Liver (tissue), 9 donors: ENCODE measurements around the gene GNAI3. TPM values are rescaled to one million over a fixed set of nuclear protein-coding genes. Genes with fewer than 3 reads are reported as not detected.

Experiments used
- DNase-seq: peaks from one replicate; pipeline ENCODE4 v3.0.0-alpha.2; 2017; ENCODE audit warnings: low spot score
- H3K27ac ChIP-seq, 2 donors: one replicate each; pipeline ENCODE4 v1.7.0; 2013; ENCODE audit warnings: inconsistent platforms in 2 of 2, low read length in 2 of 2, control low read depth in 1 of 2, low read depth in 1 of 2, mild to moderate bottlenecking in 1 of 2
- H3K27me3 ChIP-seq, 4 donors: one replicate each; pipeline versions ENCODE4 v1.6.1 to v1.7.0; 2013; ENCODE audit warnings: low read length in 3 of 4, inconsistent platforms in 1 of 4, mild to moderate bottlenecking in 1 of 4, moderate library complexity in 1 of 4; ENCODE audit not compliant: control insufficient read depth in 4 of 4, insufficient read depth in 4 of 4
- H3K36me3 ChIP-seq, 4 donors: one replicate each; pipeline versions ENCODE4 v1.6.1 to v1.7.0; 2013; ENCODE audit warnings: low read length in 3 of 4, mild to moderate bottlenecking in 3 of 4, low read depth in 1 of 4, moderate library complexity in 1 of 4; ENCODE audit not compliant: control insufficient read depth in 4 of 4, insufficient read depth in 3 of 4
- H3K4me1 ChIP-seq, 4 donors: one replicate each; pipeline versions ENCODE4 v1.6.1 to v1.7.0; 2013; ENCODE audit warnings: low read length in 3 of 4, mild to moderate bottlenecking in 3 of 4, moderate library complexity in 1 of 4; ENCODE audit not compliant: control insufficient read depth in 4 of 4, insufficient read depth in 4 of 4
- H3K4me3 ChIP-seq, 3 donors: one replicate each; pipeline versions ENCODE4 v1.6.1 to v1.7.0; 2013; ENCODE audit warnings: low read length in 3 of 3, control low read depth in 1 of 3, low read depth in 1 of 3, mild to moderate bottlenecking in 1 of 3
- H3K9ac ChIP-seq, 2 donors: one replicate each; pipeline ENCODE4 v1.7.0; 2013; ENCODE audit warnings: low read length in 2 of 2, mild to moderate bottlenecking in 2 of 2, moderate library complexity in 2 of 2, control low read depth in 1 of 2, low read depth in 1 of 2
- H3K9me3 ChIP-seq, 4 donors: one replicate each; pipeline versions ENCODE4 v1.6.1 to v1.7.0; 2013; ENCODE audit warnings: low read length in 3 of 4; ENCODE audit not compliant: control insufficient read depth in 4 of 4
- CTCF ChIP-seq: fragments of 150-350 bp; IDR thresholded peaks from 2 replicates; pipeline ENCODE4 v1.5.1; 2017; ENCODE audit warnings: improper control_type of control experiment, low read depth, low read length; ENCODE audit not compliant: missing input control
- FOXA1 ChIP-seq: IDR thresholded peaks from 2 replicates; pipeline ENCODE4 v1.6.1; 2016; ENCODE audit warnings: antibody characterized with exemption
- FOXA2 ChIP-seq: IDR thresholded peaks from 2 replicates; pipeline ENCODE4 v1.6.1; 2016; ENCODE audit warnings: antibody characterized with exemption
- GABPA ChIP-seq, 2 donors: IDR thresholded peaks in 1 of 2; conservative IDR thresholded peaks in 1 of 2; 2 replicates each; pipeline ENCODE4 v1.6.1; 2016; ENCODE audit warnings: antibody characterized with exemption in 2 of 2, mild to moderate bottlenecking in 1 of 2, moderate library complexity in 1 of 2
- HNF4A ChIP-seq, 2 donors: conservative IDR thresholded peaks; 2 replicates each; pipeline ENCODE4 v1.6.1; 2016; ENCODE audit warnings: antibody characterized with exemption in 2 of 2, mild to moderate bottlenecking in 2 of 2
- JUND ChIP-seq, 2 donors: IDR thresholded peaks; 2 replicates each; pipeline ENCODE4 v1.6.1; 2016; ENCODE audit warnings: antibody characterized with exemption in 2 of 2
- MAX ChIP-seq: IDR thresholded peaks from 2 replicates; pipeline ENCODE4 v1.6.1; 2016; ENCODE audit warnings: antibody characterized with exemption
- NR2F2 ChIP-seq: IDR thresholded peaks from 2 replicates; pipeline ENCODE4 v1.6.1; 2016; ENCODE audit warnings: antibody characterized with exemption
- RAD21 ChIP-seq, 2 donors: IDR thresholded peaks; 2 replicates each; pipeline ENCODE4 v1.6.1; 2016; ENCODE audit warnings: antibody characterized with exemption in 2 of 2, mild to moderate bottlenecking in 2 of 2
- RXRA ChIP-seq, 2 donors: IDR thresholded peaks; 2 replicates each; pipeline ENCODE4 v1.6.1; 2017 to 2018; ENCODE audit warnings: antibody characterized with exemption in 2 of 2, mild to moderate bottlenecking in 1 of 2
- SP1 ChIP-seq: IDR thresholded peaks from 2 replicates; pipeline ENCODE4 v1.6.1; 2018; ENCODE audit warnings: antibody characterized with exemption, mild to moderate bottlenecking
- TAF1 ChIP-seq: conservative IDR thresholded peaks from 2 replicates; pipeline ENCODE4 v1.6.1; 2016; ENCODE audit warnings: antibody characterized with exemption, mild to moderate bottlenecking
- YY1 ChIP-seq: IDR thresholded peaks from 2 replicates; pipeline ENCODE4 v1.6.1; 2016; ENCODE audit warnings: antibody characterized with exemption, mild to moderate bottlenecking
- ZBTB33 ChIP-seq: IDR thresholded peaks from 2 replicates; pipeline ENCODE4 v1.6.1; 2016; ENCODE audit warnings: antibody characterized with exemption
- WGBS: extraction: QIAGEN DNeasy Blood & Tissue Kit; methylation state at CpG from one replicate; pipeline ENCODE4 v1.1.7; 2013; 5-methylcytosine and 5-hydroxymethylcytosine counted together
- polyA plus RNA-seq, 2 donors: library from polyadenylated mRNA; stranded (reverse) in 1 of 2; unstranded in 1 of 2; fragments of 200-250 nt in 1 of 2; fragments of >200 nt in 1 of 2; fragmentation: Nextera tagmentation in 1 of 2; extraction: Ambion mirVana in 1 of 2; gene quantifications; one replicate each; pipeline versions ENCODE4 v1.2.1 to v1.2.3, GENCODE V29; 2013 to 2015
- total RNA-seq, 2 donors: library from RNA; depleted of rRNA; stranded (reverse); fragments of >200 nt; gene quantifications; one replicate each; pipeline ENCODE4 v1.2.3, GENCODE V29; 2014
- TF ChIP-seq, protein P1 (sequence below): IDR thresholded peaks from 2 replicates; pipeline ENCODE4 v1.6.1; 2016; ENCODE audit warnings: antibody characterized with exemption
- donor health status: healthy.
- donor health status: healthy.
- donor health status: healthy.
- donor health status: healthy.
- donor health status: healthy.

The GNAI3 gene
- total and polyA plus RNA-seq, 4 donors, result 1.9 to 6.5 (median 4.3) TPM

DNA sequence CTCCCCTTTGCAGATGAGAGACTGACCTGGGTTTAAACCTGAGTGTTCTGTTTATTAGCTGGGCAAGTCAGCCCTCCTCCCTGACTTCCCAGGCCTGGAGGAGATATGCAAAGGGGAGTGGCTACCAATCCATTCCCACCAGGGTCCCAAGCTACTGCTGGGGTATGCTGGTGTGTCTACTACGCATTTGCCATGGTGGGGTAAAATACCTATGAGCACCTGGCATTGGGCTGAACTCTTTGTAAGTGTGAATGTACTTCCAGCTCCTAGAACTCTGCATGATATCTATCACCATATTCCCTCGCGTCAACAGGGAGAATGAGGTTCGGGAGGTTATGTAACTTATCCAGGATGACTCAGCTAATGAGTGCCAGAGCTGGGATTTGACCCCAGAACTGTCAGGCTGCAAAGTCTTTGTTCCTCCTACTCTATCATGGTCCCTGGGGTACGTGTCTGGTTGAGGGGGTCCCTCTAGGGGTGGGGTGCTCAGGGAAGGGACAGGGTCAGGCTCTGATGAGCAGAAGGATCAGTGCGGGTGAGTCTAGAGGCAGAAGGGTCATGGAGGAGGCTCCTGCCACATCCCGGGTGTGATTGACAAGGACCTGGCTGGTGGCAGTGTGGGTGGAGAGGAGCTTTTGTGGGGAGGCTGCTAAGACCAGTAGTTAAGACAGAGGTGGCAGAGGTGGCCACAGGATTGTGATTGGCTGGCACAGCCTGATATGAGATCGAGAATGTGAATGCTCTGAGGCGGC lies 88.0 kb downstream of the GNAI3 start:
- Histone ChIP-seq H3K36me3 (peaks cover 0 to 8% (median 2%) of the 10 kb centered on the region in 4 donors), H3K27me3 (no peaks in the 10 kb centered on the region), H3K9me3 (no peaks in the 10 kb centered on the region), H3K4me3 (no peak overlapping the region), H3K9ac (no peak overlapping the region), H3K27ac (no peak overlapping the region), H3K4me1 (peaks cover 0 to 9% (median 4%) of the 10 kb centered on the region in 4 donors)
- TF ChIP-seq NR2F2, result no peak
- no peak for TF ChIP-seq FOXA2
- TF ChIP-seq FOXA1, result no peak
- no peak for TF ChIP-seq CTCF
- TF ChIP-seq HNF4A (conservative IDR thresholded peaks at IDR 0.05), result peak in 1 of 2 donors; percentile 17
- peak in 1 of 2 donors; percentile 66 for TF ChIP-seq JUND (IDR thresholded peaks at IDR 0.05)
- TF ChIP-seq RAD21 (IDR thresholded peaks at IDR 0.05), result no peak
- peak in 1 of 2 donors; percentile 11 for TF ChIP-seq RXRA (IDR thresholded peaks at IDR 0.05)
- TF ChIP-seq ZBTB33, result no peak
- no peak for TF ChIP-seq GABPA (IDR thresholded peaks at IDR 0.05 in 1 of 2, conservative IDR thresholded peaks at IDR 0.05 in 1 of 2)
- TF ChIP-seq MAX, result no peak
- TF ChIP-seq, protein P1, sequence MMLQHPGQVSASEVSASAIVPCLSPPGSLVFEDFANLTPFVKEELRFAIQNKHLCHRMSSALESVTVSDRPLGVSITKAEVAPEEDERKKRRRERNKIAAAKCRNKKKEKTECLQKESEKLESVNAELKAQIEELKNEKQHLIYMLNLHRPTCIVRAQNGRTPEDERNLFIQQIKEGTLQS, result peak; percentile 23
- 54% methylated on average over 9 of the region's 9 CpGs for WGBS
- no peak for DNase-seq

GRCh38 chr1:109637446-109637845 lies 89.0 kb downstream of the GNAI3 start:
- H3K4me3 ChIP-seq, result no peak overlapping the region
- peaks cover 0 to 9% (median 4%) of the 10 kb centered on the region in 4 donors for H3K4me1 ChIP-seq
- 96% methylated on average over 7 of the region's 7 CpGs for WGBS
- no peak for DNase-seq
- no peaks in the 10 kb centered on the region for H3K9me3 ChIP-seq
- no peak overlapping the region for H3K27ac ChIP-seq
- no peaks in the 10 kb centered on the region for H3K27me3 ChIP-seq
- H3K9ac ChIP-seq, result no peak overlapping the region
- TF ChIP-seq ZBTB33 (no peak), HNF4A (conservative IDR thresholded peaks at IDR 0.05) (no peak), RXRA (IDR thresholded peaks at IDR 0.05) (no peak), MAX (no peak), FOXA1 (no peak), SP1 (no peak), TAF1 (no peak), YY1 (no peak), NR2F2 (no peak)
- TF ChIP-seq, protein P1, result no peak
- H3K36me3 ChIP-seq, result no peaks in the 10 kb centered on the region
